Adrenal gland (tissue), 12 donors: ENCODE data around the gene LAMB2. TPM values are rescaled to one million over a fixed set of nuclear protein-coding genes. Genes with fewer than 3 reads are reported as not detected.

ENCODE experiments used
- DNase-seq, 7 donors: peaks; one replicate each; pipeline ENCODE4 v3.0.0-alpha.2; 2019 to 2020
- H3K27ac ChIP-seq, 5 donors: fragments of 200-600 bp; sonication (generic) in 4 of 5; 1 replicate in 3 of 5; 2 replicates in 2 of 5; pipeline versions ENCODE4 v1.5.1 to v1.8.0; 2016 to 2020; ENCODE audit warnings: mild to moderate bottlenecking in 1 of 5
- H3K27me3 ChIP-seq: fragments of 200-600 bp; 2 replicates; pipeline ENCODE4 v1.8.0; 2021
- H3K36me3 ChIP-seq, 2 donors: fragments of 200-600 bp; replicated peaks in 1 of 2; 1 replicate in 1 of 2; 2 replicates in 1 of 2; pipeline versions ENCODE4 v1.5.1 to v1.8.0; 2018 to 2022
- H3K4me1 ChIP-seq, 2 donors: fragments of 200-600 bp; replicated peaks in 1 of 2; 1 replicate in 1 of 2; 2 replicates in 1 of 2; pipeline versions ENCODE4 v1.5.1 to v1.8.0; 2018 to 2021
- H3K4me3 ChIP-seq, 4 donors: fragments of 200-600 bp; sonication (generic) in 3 of 4; one replicate each; pipeline ENCODE4 v1.5.1; 2016 to 2018
- H3K9me3 ChIP-seq, 3 donors: fragments of 200-600 bp; sonication (generic) in 1 of 3; replicated peaks in 1 of 3; 1 replicate in 2 of 3; 2 replicates in 1 of 3; pipeline versions ENCODE4 v1.5.1 to v1.8.0; 2016 to 2021
- POLR2A ChIP-seq, 2 donors: fragments of 450-650 bp; IDR thresholded peaks; one replicate each; pipeline ENCODE4 v1.6.1; 2017; ENCODE audit warnings: antibody characterized with exemption in 2 of 2, mild to moderate bottlenecking in 2 of 2, moderate library complexity in 1 of 2
- WGBS, 4 donors: extraction: QIAGEN DNeasy Blood & Tissue Kit in 2 of 4; methylation state at CpG; one replicate each; pipeline versions ENCODE4 v1.1.5 to v1.1.7; 2013 to 2017; 5-methylcytosine and 5-hydroxymethylcytosine counted together
- intact Hi-C, 2 donors: fragments of 100-400 bp; cut with DNase I; formaldehyde crosslinking; loops; one replicate each; pipeline versions ENCODE4 v1.14.1 to v1.15.0; 2022 to 2023
- polyA plus RNA-seq, 3 donors: library from polyadenylated mRNA; stranded (reverse); fragments of 200-250 nt in 2 of 3; fragments of 350-450 nt in 1 of 3; fragmentation: Illumina TruSeq in 1 of 3; extraction: RNeasy Lipid Tissue Mini Kit (QIAGEN cat#74804) in 1 of 3; gene quantifications; one replicate each; pipeline ENCODE4 v1.2.3, GENCODE V29; 2013 to 2014
- total RNA-seq, 9 donors: library from RNA; depleted of rRNA in 4 of 9; stranded (reverse); fragments of >200 nt in 4 of 9; fragments of 120-200 nt in 1 of 9; fragmentation: NEBNext Ultra II Directional in 1 of 9; extraction: Animal tissue kit (Norgen Biotek cat#: 25700) in 1 of 9; gene quantifications; one replicate each; pipeline versions ENCODE4 v1.1.0 to v1.2.4, GENCODE V29; 2013 to 2023
- TF ChIP-seq, protein P1 (sequence below), 6 experiments: fragments of 450-650 bp in 4 of 6; fragments of 200-600 bp in 2 of 6; sonication (generic) in 1 of 6; IDR thresholded peaks; 1 replicate in 5 of 6; 2 replicates in 1 of 6; pipeline versions ENCODE4 v1.5.1 to v1.8.0; 2016 to 2021; ENCODE audit warnings: antibody characterized with exemption in 6 of 6, mild to moderate bottlenecking in 2 of 6, moderate library complexity in 1 of 6
- donor health status: healthy with polysubstance abuse.
- donor health status: Bipolar disorder and iron deficiency.
- donor health status: DM: yes; HTN: yes; CAD: no.
- donor health status: DM: no; HTN: no; CAD: no.
- donor health status: DM: no; HTN: no; CAD: no.
- donor health status: DM: yes; HTN: yes; CAD: no.

Gene LAMB2
- total and polyA plus RNA-seq, 12 donors = 275 to 1,805 (median 859) TPM

GRCh38 chr3:49133226-49133951, 539 bp upstream of the LAMB2 start:
- peak; percentile 82 to 92 (median 88) for DNase-seq
- Histone ChIP-seq H3K27ac (peak overlapping the region; percentile 75 to 96 (median 83)), H3K9me3 (no peaks in the 10 kb centered on the region), H3K4me1 (peaks cover 11 to 28% of the 10 kb centered on the region in 2 donors), H3K36me3 (peaks cover 0 to 27% of the 10 kb centered on the region in 2 donors), H3K27me3 (no peaks in the 10 kb centered on the region), H3K4me3 (peak overlapping the region in 3 of 4 donors; percentile 59 to 92 (median 65))
- peak; percentile 37 to 59 for TF ChIP-seq POLR2A (IDR thresholded peaks at IDR 0.05)
- TF ChIP-seq, protein P1, sequence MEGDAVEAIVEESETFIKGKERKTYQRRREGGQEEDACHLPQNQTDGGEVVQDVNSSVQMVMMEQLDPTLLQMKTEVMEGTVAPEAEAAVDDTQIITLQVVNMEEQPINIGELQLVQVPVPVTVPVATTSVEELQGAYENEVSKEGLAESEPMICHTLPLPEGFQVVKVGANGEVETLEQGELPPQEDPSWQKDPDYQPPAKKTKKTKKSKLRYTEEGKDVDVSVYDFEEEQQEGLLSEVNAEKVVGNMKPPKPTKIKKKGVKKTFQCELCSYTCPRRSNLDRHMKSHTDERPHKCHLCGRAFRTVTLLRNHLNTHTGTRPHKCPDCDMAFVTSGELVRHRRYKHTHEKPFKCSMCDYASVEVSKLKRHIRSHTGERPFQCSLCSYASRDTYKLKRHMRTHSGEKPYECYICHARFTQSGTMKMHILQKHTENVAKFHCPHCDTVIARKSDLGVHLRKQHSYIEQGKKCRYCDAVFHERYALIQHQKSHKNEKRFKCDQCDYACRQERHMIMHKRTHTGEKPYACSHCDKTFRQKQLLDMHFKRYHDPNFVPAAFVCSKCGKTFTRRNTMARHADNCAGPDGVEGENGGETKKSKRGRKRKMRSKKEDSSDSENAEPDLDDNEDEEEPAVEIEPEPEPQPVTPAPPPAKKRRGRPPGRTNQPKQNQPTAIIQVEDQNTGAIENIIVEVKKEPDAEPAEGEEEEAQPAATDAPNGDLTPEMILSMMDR (IDR thresholded peaks at IDR 0.05) = no peak
- WGBS, 4 donors = 1 to 3% (median 2%) methylated on average over 21 to 30 of the region's 30 CpGs
- intact Hi-C loops = no loop called here

DNA sequence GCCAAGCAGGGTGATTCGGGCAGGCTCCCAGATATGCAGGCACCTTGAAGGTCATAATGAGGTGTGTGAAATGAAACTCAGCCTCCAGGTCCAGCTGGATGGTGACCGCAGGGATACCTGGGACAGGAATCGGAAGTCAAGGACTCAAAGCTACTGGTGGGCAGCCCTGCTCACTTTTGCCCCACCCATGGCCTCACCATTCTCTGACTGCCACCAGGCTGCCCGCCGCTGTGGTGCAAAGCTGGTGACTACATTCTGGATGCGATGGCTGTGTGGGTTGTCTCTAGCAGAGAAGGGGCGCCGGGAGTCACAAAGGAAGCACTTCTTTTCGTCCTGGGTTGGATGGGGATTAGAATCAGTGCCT, 795 bp downstream of the LAMB2 start:
- TF ChIP-seq POLR2A (IDR thresholded peaks at IDR 0.05) = no peak
- TF ChIP-seq, protein P1 (IDR thresholded peaks at IDR 0.05) = no peak
- Histone ChIP-seq H3K27me3 (no peaks in the 10 kb centered on the region), H3K36me3 (peaks cover 0 to 38% of the 10 kb centered on the region in 2 donors), H3K4me1 (peaks cover 11 to 28% of the 10 kb centered on the region in 2 donors), H3K27ac (peak overlapping the region; percentile 75 to 96 (median 83)), H3K9me3 (no peaks in the 10 kb centered on the region), H3K4me3 (peak overlapping the region in 3 of 4 donors; percentile 59 to 92 (median 65))
- intact Hi-C loops = no loop called here
- 18 to 34% (median 24%) methylated on average over 3 to 9 of the region's 9 CpGs for WGBS, 4 donors
- DNase-seq = peak in 1 of 7 donors; percentile 32

DNA sequence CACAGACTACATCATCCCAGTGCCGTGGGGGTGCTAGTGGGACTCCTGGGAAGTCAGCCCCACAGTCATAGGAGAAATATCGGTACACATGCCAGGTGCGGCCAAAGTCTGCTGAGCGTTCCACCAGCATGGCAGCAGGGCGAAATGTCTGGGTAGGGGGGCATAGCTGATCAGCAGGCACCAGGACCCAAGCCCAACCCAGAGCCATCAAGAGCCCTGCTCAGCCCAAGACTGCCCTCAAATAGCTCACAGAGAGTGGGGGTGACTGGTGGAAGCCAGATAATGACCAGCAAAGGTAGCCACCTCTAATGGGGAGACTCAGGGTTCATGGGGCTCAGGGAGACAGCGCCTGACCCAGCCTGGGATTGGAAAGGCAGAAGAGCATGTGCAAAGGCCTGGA, 1.3 kb downstream of the LAMB2 start:
- peaks cover 11 to 28% of the 10 kb centered on the region in 2 donors for H3K4me1 ChIP-seq
- peak overlapping the region in 4 of 5 donors; percentile 82 to 96 (median 84) for H3K27ac ChIP-seq
- 81 to 100% (median 87%) methylated on average over 1 to 6 of the region's 6 CpGs for WGBS, 4 donors
- H3K9me3 ChIP-seq = no peaks in the 10 kb centered on the region
- H3K27me3 ChIP-seq = no peaks in the 10 kb centered on the region
- H3K4me3 ChIP-seq = peak overlapping the region in 1 of 4 donors; percentile 92
- peaks cover 0 to 43% of the 10 kb centered on the region in 2 donors for H3K36me3 ChIP-seq
- TF ChIP-seq, protein P1 (IDR thresholded peaks at IDR 0.05) = no peak
- TF ChIP-seq POLR2A (IDR thresholded peaks at IDR 0.05) = no peak
- DNase-seq = no peak
- intact Hi-C loops = no loop called here

- peaks cover 0 to 48% of the 10 kb centered on the region in 2 donors for H3K36me3 ChIP-seq
- no peaks in the 10 kb centered on the region for H3K27me3 ChIP-seq
- DNase-seq = no peak
- WGBS, 4 donors = 77 to 83% (median 80%) methylated on average over 7 to 12 of the region's 12 CpGs
- intact Hi-C loops = no loop called here
- H3K9me3 ChIP-seq = no peaks in the 10 kb centered on the region
- H3K27ac ChIP-seq = peak overlapping the region in 1 of 5 donors; percentile 96
- peaks cover 11 to 28% of the 10 kb centered on the region in 2 donors for H3K4me1 ChIP-seq
- TF ChIP-seq, protein P1 (IDR thresholded peaks at IDR 0.05) = no peak
- no peak for TF ChIP-seq POLR2A (IDR thresholded peaks at IDR 0.05)
- no peak overlapping the region for H3K4me3 ChIP-seq
Observed at GRCh38 chr3:49131040-49131439, 1.8 kb downstream of the LAMB2 start.
